MM.1S (cell line): ENCODE measurements around the gene ATG4B.

ENCODE experiments used
- DNase-seq: peaks from one replicate; pipeline ENCODE4 v3.0.0-alpha.2; 2015
- H2AFZ ChIP-seq: fragments of 300-600 bp; sonication (generic); 2 replicates; pipeline ENCODE4 v1.6.0; 2016; ENCODE audit warnings: antibody characterized with exemption, low read length
- H3F3A ChIP-seq: fragments of 300-600 bp; sonication (generic); 2 replicates; pipeline ENCODE4 v1.6.1; 2016; ENCODE audit warnings: mild to moderate bottlenecking, antibody characterized with exemption, low read length, moderate library complexity, mixed read lengths; ENCODE audit not compliant: insufficient read depth
- H3K27ac ChIP-seq: fragments of 300-600 bp; sonication (generic); 2 replicates; pipeline ENCODE4 v1.5.1; 2016; ENCODE audit warnings: mild to moderate bottlenecking, low read length
- H3K27me3 ChIP-seq: fragments of 300-600 bp; sonication (generic); replicated peaks from 2 replicates; pipeline ENCODE4 v1.6.0; 2016; ENCODE audit warnings: low read length; ENCODE audit not compliant: insufficient read depth
- H3K36me3 ChIP-seq: fragments of 300-600 bp; sonication (generic); replicated peaks from 2 replicates; pipeline ENCODE4 v1.6.1; 2016; ENCODE audit warnings: mild to moderate bottlenecking, low read length, mixed read lengths; ENCODE audit not compliant: insufficient read depth
- H3K4me1 ChIP-seq: fragments of 300-600 bp; sonication (generic); 2 replicates; pipeline ENCODE4 v1.6.1; 2016; ENCODE audit warnings: low read length, mixed read lengths
- H3K4me2 ChIP-seq: fragments of 300-600 bp; sonication (generic); 2 replicates; pipeline ENCODE4 v1.6.0; 2016; ENCODE audit warnings: low read depth, low read length
- H3K4me3 ChIP-seq: fragments of 300-600 bp; sonication (generic); 2 replicates; pipeline ENCODE4 v1.5.1; 2016; ENCODE audit warnings: low read length, mixed read lengths
- H3K79me2 ChIP-seq: fragments of 300-600 bp; sonication (generic); 2 replicates; pipeline ENCODE4 v1.6.1; 2016; ENCODE audit warnings: mixed run types, low read length, mixed read lengths
- H3K9ac ChIP-seq: fragments of 300-600 bp; sonication (generic); 2 replicates; pipeline ENCODE4 v1.6.1; 2016; ENCODE audit warnings: low read length, mixed read lengths
- H3K9me2 ChIP-seq: fragments of 300-600 bp; sonication (generic); replicated peaks from 2 replicates; pipeline ENCODE4 v1.6.1; 2016; ENCODE audit warnings: mild to moderate bottlenecking, low read length, mixed read lengths; ENCODE audit not compliant: insufficient read depth
- H3K9me3 ChIP-seq: fragments of 300-600 bp; sonication (generic); replicated peaks from 2 replicates; pipeline ENCODE4 v1.6.1; 2016; ENCODE audit warnings: mild to moderate bottlenecking, low read length, mixed read lengths; ENCODE audit not compliant: insufficient read depth
- H4K20me1 ChIP-seq: fragments of 300-600 bp; sonication (generic); 2 replicates; pipeline ENCODE4 v1.6.1; 2016; ENCODE audit warnings: mild to moderate bottlenecking, low read length, moderate library complexity, mixed read lengths; ENCODE audit not compliant: insufficient read depth
- CTCF ChIP-seq: fragments of 300-600 bp; sonication (generic); IDR thresholded peaks from 2 replicates; pipeline ENCODE4 v1.5.1; 2016; ENCODE audit warnings: antibody characterized with exemption, low read length, mixed read lengths
- EZH2 ChIP-seq: fragments of 300-600 bp; sonication (generic); optimal IDR thresholded peaks from 2 replicates; pipeline ENCODE3; 2017; ENCODE audit warnings: low read depth, mild to moderate bottlenecking, antibody characterized with exemption, low read length, mixed read lengths
- EZH2phosphoT487 ChIP-seq: fragments of 300-600 bp; sonication (generic); IDR thresholded peaks from 2 replicates; pipeline ENCODE4 v1.6.1; 2018; ENCODE audit warnings: antibody characterized with exemption, low read length

ATG4B gene

GRCh38 chr2:241598061-241598460, 39.4 kb upstream of the ATG4B start:
- Histone ChIP-seq H3F3A (no peaks in the 10 kb centered on the region), H3K4me3 (no peak overlapping the region), H3K27me3 (no peaks in the 10 kb centered on the region), H2AFZ (no peak overlapping the region), H3K9ac (no peak overlapping the region), H4K20me1 (no peaks in the 10 kb centered on the region), H3K36me3 (no peaks in the 10 kb centered on the region), H3K79me2 (no peaks in the 10 kb centered on the region), H3K9me2 (no peaks in the 10 kb centered on the region), H3K4me1 (no peaks in the 10 kb centered on the region), H3K4me2 (no peak overlapping the region), H3K9me3 (no peaks in the 10 kb centered on the region), H3K27ac (no peak overlapping the region)
- TF ChIP-seq CTCF = no peak
- no peak for TF ChIP-seq EZH2phosphoT487
- no peak for TF ChIP-seq EZH2
- no peak for DNase-seq

GRCh38 chr2:241598487-241598886, 39.0 kb upstream of the ATG4B start:
- no peaks in the 10 kb centered on the region for H4K20me1 ChIP-seq
- no peaks in the 10 kb centered on the region for H3K4me1 ChIP-seq
- H3K27ac ChIP-seq = no peak overlapping the region
- H3K36me3 ChIP-seq = no peaks in the 10 kb centered on the region
- no peaks in the 10 kb centered on the region for H3K79me2 ChIP-seq
- H3K27me3 ChIP-seq = no peaks in the 10 kb centered on the region
- no peak overlapping the region for H3K9ac ChIP-seq
- H2AFZ ChIP-seq = no peak overlapping the region
- no peak for DNase-seq
- H3K9me3 ChIP-seq = no peaks in the 10 kb centered on the region
- no peaks in the 10 kb centered on the region for H3F3A ChIP-seq
- no peak overlapping the region for H3K4me2 ChIP-seq
- no peak for TF ChIP-seq EZH2
- no peak for TF ChIP-seq EZH2phosphoT487
- peak; percentile 12; the same call in 1 of the 2 replicates for TF ChIP-seq CTCF
- H3K9me2 ChIP-seq = no peaks in the 10 kb centered on the region
- no peak overlapping the region for H3K4me3 ChIP-seq

- H3K9ac ChIP-seq = no peak overlapping the region
- H3K4me1 ChIP-seq = no peaks in the 10 kb centered on the region
- H3K9me2 ChIP-seq = no peaks in the 10 kb centered on the region
- no peaks in the 10 kb centered on the region for H3K36me3 ChIP-seq
- no peaks in the 10 kb centered on the region for H3K79me2 ChIP-seq
- H3K27me3 ChIP-seq = no peaks in the 10 kb centered on the region
- no peak overlapping the region for H3K4me2 ChIP-seq
- no peaks in the 10 kb centered on the region for H3F3A ChIP-seq
- H4K20me1 ChIP-seq = no peaks in the 10 kb centered on the region
- TF ChIP-seq EZH2 (no peak), CTCF (no peak), EZH2phosphoT487 (no peak)
- H3K4me3 ChIP-seq = no peak overlapping the region
- no peaks in the 10 kb centered on the region for H3K9me3 ChIP-seq
- DNase-seq = no peak
- no peak overlapping the region for H2AFZ ChIP-seq
- H3K27ac ChIP-seq = no peak overlapping the region
Observed at GRCh38 chr2:241599615-241600014, 37.9 kb upstream of the ATG4B start.
